Ovary (tissue), 9 donors: Measurements from ENCODE around the gene SETSIP. TPM values are rescaled to one million over a fixed set of nuclear protein-coding genes. Genes with fewer than 3 reads are reported as not detected.
"Not testable (repeated sequence)": the region's sequence is repeated elsewhere in the genome, so short reads cannot be mapped to it uniquely, and the experiment has no call there.

Experiments
- DNase-seq, 5 donors: peaks; one replicate each; pipeline ENCODE4 v3.0.0-alpha.2; 2019 to 2020
- H3K27ac ChIP-seq, 2 donors: fragments of 200-600 bp; one replicate each; pipeline versions ENCODE4 v1.5.1 to v1.8.0; 2019 to 2022
- H3K27me3 ChIP-seq: fragments of 200-600 bp; one replicate; pipeline ENCODE4 v1.8.0; 2022
- H3K36me3 ChIP-seq: fragments of 200-600 bp; sonication (generic); one replicate; pipeline ENCODE4 v1.5.1; 2019
- H3K4me1 ChIP-seq: one replicate; pipeline ENCODE4 v1.8.1; 2013; ENCODE audit warnings: mild to moderate bottlenecking, moderate library complexity; ENCODE audit not compliant: insufficient read depth
- H3K4me3 ChIP-seq: fragments of 200-600 bp; sonication (generic); one replicate; pipeline ENCODE4 v1.5.1; 2017
- H3K9me3 ChIP-seq, 2 donors: fragments of 200-600 bp in 1 of 2; sonication (generic) in 1 of 2; one replicate each; pipeline versions ENCODE4 v1.5.1 to v1.8.1; 2013 to 2019; ENCODE audit warnings: mild to moderate bottlenecking in 1 of 2, moderate library complexity in 1 of 2
- CTCF ChIP-seq, 3 donors: fragments of 450-650 bp in 2 of 3; fragments of 200-600 bp in 1 of 3; IDR thresholded peaks; one replicate each; pipeline versions ENCODE4 v1.5.1 to v1.8.0; 2016 to 2022; ENCODE audit warnings: antibody characterized with exemption in 3 of 3, mild to moderate bottlenecking in 1 of 3
- EP300 ChIP-seq: sonication (generic); formaldehyde crosslinking; IDR thresholded peaks from one replicate; pipeline ENCODE4 v1.6.1; 2017; ENCODE audit warnings: antibody characterized with exemption
- POLR2A ChIP-seq: fragments of 450-650 bp; IDR thresholded peaks from one replicate; pipeline ENCODE4 v1.6.1; 2017; ENCODE audit warnings: antibody characterized with exemption, mild to moderate bottlenecking, moderate library complexity
- WGBS, 3 donors: extraction: QIAGEN DNeasy Blood & Tissue Kit in 1 of 3; methylation state at CpG; one replicate each; pipeline versions ENCODE4 v1.1.5 to v1.1.7; 2013 to 2017; 5-methylcytosine and 5-hydroxymethylcytosine counted together
- intact Hi-C, 4 donors: fragments of 100-400 bp; cut with DNase I; formaldehyde crosslinking; loops; one replicate each; pipeline versions ENCODE4 v1.11.0 to v1.15.1; 2022 to 2023
- polyA plus RNA-seq, 2 donors: library from polyadenylated mRNA; stranded (reverse); fragments of 200-250 nt in 1 of 2; fragments of 350-450 nt in 1 of 2; fragmentation: Illumina TruSeq in 1 of 2; extraction: RNeasy Lipid Tissue Mini Kit (QIAGEN cat#74804) in 1 of 2; gene quantifications; one replicate each; pipeline ENCODE4 v1.2.3, GENCODE V29; 2013 to 2014
- total RNA-seq, 7 donors: library from RNA; depleted of rRNA in 2 of 7; stranded (reverse); fragments of >200 nt in 2 of 7; fragmentation: NEBNext Ultra II Directional in 3 of 7; extraction: Animal tissue kit (Norgen Biotek cat#: 25700) in 3 of 7; gene quantifications; one replicate each; pipeline versions ENCODE4 v1.1.0 to v1.2.4, GENCODE V29; 2016 to 2023
- donor health status: DM: no; HTN: no; CAD: no; lungs with moderate emphysema.
- donor health status: DM: no; HTN: no; CAD: no.
- donor health status: Bipolar disorder and iron deficiency.
- donor health status: DM: yes; HTN: yes; CAD: no.
- donor health status: DM: no; HTN: no; CAD: no.
- donor health status: DM: yes; HTN: yes; CAD: no.

SETSIP gene
- total and polyA plus RNA-seq, 9 donors = not detected

GRCh38 chr1:92076363-92076762 is 1.2 kb upstream of the SETSIP start:
- WGBS, 3 donors = 91 to 93% (median 92%) methylated on average over 5 of the region's 5 CpGs
- DNase-seq = no peak
- intact Hi-C loops = no loop called here
- Histone ChIP-seq H3K9me3 (no peaks in the 10 kb centered on the region), H3K4me1 (peaks cover 1% of the 10 kb centered on the region), H3K27me3 (no peaks in the 10 kb centered on the region), H3K27ac (no peak overlapping the region), H3K4me3 (no peak overlapping the region), H3K36me3 (no peaks in the 10 kb centered on the region)
- TF ChIP-seq EP300 = no peak
- TF ChIP-seq POLR2A = no peak
- TF ChIP-seq CTCF (IDR thresholded peaks at IDR 0.05) = no peak

- intact Hi-C loops, H3K36me3 ChIP-seq, DNase-seq, H3K27me3 ChIP-seq, H3K4me3 ChIP-seq, H3K27ac ChIP-seq, H3K4me1 ChIP-seq, H3K9me3 ChIP-seq: not testable (repeated sequence)
These were observed 765 bp downstream of the SETSIP start for GRCh38 chr1:92074446-92074845.

- Histone ChIP-seq H3K36me3 (no peaks in the 10 kb centered on the region), H3K4me1 (no peaks in the 10 kb centered on the region), H3K27me3 (no peaks in the 10 kb centered on the region), H3K27ac (no peak overlapping the region), H3K9me3 (no peaks in the 10 kb centered on the region), H3K4me3 (no peak overlapping the region)
- DNase-seq = no peak
- WGBS, 3 donors = 50 to 66% (median 57%) methylated on average over 2 of the region's 2 CpGs
- TF ChIP-seq CTCF (IDR thresholded peaks at IDR 0.05) (no peak), EP300 (no peak), POLR2A (no peak)
- intact Hi-C loops = no loop called here
These were observed 4.3 kb downstream of the SETSIP start for GRCh38 chr1:92070892-92071291.

- 84 to 91% (median 89%) methylated on average over 8 of the region's 8 CpGs for WGBS, 3 donors
- no peaks in the 10 kb centered on the region for H3K36me3 ChIP-seq
- H3K4me3 ChIP-seq = no peak overlapping the region
- TF ChIP-seq POLR2A (no peak), EP300 (no peak), CTCF (IDR thresholded peaks at IDR 0.05) (no peak)
- no peaks in the 10 kb centered on the region for H3K9me3 ChIP-seq
- H3K27me3 ChIP-seq = no peaks in the 10 kb centered on the region
- DNase-seq = no peak
- H3K4me1 ChIP-seq = no peaks in the 10 kb centered on the region
- intact Hi-C loops = no loop called here
- no peak overlapping the region for H3K27ac ChIP-seq
These were observed 8.9 kb downstream of the SETSIP start for GRCh38 chr1:92066321-92066720.

GRCh38 chr1:92065042-92065441 is 10.2 kb downstream of the SETSIP start:
- Histone ChIP-seq H3K4me1 (no peaks in the 10 kb centered on the region), H3K9me3 (no peaks in the 10 kb centered on the region), H3K36me3 (no peaks in the 10 kb centered on the region), H3K27ac (no peak overlapping the region), H3K4me3 (no peak overlapping the region), H3K27me3 (no peaks in the 10 kb centered on the region)
- TF ChIP-seq POLR2A (no peak), EP300 (no peak), CTCF (IDR thresholded peaks at IDR 0.05) (no peak)
- no peak for DNase-seq
- intact Hi-C loops = no loop called here
- WGBS, 3 donors = 88 to 89% (median 89%) methylated on average over 3 of the region's 3 CpGs
